HG03097 (cell line): ENCODE results near the gene MYB.
"Not testable (repeated sequence)": the region's sequence is repeated elsewhere in the genome, so short reads cannot be mapped to it uniquely, and the experiment has no call there.

Source experiments
- ATAC-seq: cut with Tn5 transposase; IDR thresholded peaks from one replicate; pipeline ENCODE4 v1.9.1; 2021; ENCODE audit not compliant: unreplicated experiment, low FRiP score

The MYB gene

DNA sequence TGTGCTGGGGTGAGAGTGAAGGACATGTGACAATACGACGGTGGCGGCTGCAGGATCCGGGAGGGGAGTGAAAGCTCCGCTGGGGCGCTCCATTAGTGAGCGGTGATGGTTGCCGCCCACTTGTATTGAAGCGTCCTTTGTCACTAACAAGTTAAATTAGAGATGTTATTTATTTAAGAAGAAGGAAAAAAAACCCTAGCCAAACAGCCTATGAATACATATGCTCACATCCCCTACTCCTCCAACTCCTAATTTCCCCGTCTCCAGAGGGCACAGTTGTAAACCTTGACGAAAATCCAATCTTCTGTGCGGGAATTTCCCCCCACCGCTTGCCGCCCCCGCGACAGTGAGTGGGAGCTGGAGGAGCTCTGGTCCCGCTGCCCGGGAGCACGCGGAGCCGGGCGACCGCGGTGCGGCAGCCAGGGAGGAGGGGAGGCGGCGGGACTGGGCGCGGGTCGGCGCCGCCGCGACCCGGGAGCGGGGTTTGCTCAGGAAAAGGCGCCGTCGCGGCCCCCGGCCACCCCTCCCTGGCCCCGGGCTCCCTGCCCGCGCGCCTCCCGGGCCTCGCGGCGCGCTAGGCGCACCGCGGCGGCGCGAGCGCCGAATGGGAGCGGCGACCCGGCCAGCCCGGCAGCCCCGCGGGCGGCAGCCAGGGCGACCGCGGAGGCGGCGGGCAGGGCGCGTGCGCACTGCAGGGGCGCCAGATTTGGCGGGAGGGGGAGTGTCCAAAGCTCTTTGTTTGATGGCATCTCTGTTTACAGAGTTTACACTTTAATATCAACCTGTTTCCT, at the start of gene MYB:
Gene MYB (plus strand): TSS at position 767 of the 791 bp plus-strand sequence. CDS start 206 bp downstream, outside the sequence.
- ATAC-seq: peak; percentile 28

DNA sequence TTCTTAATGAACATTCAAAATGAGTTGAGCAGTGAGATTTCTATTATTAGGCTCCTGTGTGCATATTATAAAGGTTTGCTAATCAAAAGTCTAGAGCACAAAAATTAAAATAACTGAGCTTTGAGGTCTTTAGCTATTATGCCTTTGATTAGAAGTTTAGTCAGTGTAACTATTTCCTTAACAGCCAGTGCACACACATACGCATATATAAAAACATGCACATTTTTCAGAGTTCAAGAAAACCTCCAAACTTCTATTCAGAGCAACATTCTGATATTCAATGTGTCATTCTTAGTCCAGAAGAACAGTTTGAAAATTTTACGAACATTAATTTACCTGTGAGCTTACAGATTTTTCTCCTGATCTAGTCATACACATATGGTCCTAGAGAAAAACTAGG, 48.3 kb upstream of the MYB start:
- ATAC-seq: no peak

DNA sequence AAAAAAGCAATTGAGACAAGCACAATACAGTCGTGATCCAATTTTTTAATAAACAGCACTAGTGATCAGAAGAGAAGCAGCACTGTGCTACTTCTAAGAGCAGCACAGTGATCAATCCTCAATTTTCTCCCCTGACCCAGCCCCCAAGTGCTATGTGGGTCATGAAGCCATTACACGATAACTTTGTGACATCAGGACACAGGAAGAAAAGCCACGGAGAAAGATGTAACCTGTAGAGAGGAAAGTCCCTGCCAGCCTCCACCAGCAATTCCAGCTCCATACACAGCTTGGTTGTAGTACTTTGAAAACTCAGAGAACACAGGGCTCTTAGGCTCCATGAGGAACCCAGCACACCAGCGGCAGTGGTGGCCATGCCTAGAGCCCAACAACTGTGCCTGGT, 45.3 kb upstream of the MYB start:
- ATAC-seq: no peak

DNA sequence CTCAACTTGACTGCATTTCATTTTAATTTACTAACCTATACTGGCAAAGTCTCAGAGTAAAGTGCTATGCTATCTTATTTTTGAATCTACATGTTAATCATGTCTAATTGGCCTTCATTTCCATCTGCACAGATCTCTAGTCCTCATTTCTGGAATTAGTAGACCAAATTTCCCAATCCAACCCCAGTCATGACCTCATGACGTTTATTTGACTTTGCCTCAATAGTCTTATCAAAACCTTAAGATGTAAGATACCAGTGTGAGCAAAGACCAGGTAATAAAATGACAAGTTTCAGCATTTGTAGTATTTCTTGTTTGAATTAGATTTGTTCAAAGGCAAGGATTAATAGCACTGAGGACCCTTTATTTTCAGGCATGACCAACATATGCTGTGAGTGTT, 43.3 kb upstream of the MYB start:
- ATAC-seq: no peak

DNA sequence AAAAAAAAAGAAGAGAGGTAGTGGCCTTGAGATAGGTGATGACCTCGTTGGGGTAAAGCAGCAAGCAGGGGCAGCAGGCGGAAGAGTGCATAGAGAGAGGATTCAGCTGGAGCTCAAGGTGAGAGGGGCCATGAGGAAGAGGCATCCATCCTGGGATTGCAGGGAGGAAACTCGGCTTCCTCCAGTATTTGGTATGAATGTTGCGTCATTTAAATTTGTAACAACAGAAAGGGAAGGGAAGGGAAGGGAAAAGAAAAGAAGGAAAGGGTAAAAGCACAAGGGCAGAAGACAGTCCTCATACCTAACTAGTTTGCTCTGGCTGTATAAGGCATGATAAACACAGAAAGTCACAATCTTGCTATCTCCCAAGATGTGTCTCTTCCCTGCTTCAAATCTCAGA, 39.9 kb upstream of the MYB start:
- no peak for ATAC-seq

DNA sequence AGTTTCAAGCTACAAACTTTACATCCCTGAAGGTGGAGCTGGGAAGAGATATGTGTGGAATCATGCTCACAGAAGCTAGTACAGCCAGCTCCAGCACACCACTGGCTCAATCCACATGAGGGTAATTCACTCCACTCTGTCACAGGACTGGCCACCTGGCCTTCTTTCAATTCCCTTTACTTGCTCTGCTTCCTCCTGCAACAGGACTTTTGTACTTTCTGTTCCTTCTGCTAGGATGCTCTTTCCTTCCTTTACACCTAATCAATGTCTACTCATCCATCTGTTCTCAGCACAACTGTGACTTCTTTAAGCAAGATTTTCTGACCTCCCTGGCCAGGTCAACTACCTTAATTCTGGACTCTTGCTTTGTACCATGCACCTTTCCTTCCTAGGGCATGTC, 39.4 kb upstream of the MYB start:
- no peak for ATAC-seq

DNA sequence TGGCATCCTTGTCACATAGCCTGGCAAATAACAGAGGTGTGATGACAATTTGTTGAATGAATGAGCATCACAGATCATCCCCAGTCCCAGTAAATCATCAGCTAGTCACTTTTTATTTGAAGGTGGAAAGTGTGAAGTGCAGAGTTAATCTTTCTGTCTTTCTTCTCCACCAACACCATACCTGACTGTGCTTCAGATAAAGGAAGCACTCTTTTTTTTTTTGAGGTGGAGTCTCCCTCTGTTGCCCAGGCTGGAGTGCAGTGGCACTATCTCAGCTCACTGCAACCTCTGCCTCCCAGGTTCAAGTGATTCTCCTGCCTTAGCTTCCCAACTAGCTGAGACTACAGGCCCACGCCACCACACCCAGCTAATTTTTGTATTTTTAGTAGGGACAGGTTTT, 38.9 kb upstream of the MYB start:
- not testable (repeated sequence) for ATAC-seq

DNA sequence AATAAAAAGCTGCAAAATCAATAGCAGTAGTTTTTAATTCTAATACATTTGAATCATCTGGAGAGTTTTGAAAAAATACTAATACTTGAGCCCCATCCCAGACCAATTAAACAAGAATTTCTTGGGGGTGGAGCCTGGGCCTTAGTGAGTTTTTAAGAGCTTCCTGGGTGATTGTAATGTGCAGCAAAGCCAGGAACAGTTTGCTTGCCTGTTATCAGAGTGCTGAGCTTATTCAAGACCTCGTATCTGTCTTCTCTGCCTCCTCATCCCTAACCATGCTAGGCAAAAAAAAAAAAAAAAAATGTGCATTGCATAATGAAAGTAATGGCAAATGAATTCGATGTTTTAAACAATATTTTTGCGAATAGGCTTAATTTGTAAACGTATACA, 36.4 kb upstream of the MYB start:
- ATAC-seq: no peak

DNA sequence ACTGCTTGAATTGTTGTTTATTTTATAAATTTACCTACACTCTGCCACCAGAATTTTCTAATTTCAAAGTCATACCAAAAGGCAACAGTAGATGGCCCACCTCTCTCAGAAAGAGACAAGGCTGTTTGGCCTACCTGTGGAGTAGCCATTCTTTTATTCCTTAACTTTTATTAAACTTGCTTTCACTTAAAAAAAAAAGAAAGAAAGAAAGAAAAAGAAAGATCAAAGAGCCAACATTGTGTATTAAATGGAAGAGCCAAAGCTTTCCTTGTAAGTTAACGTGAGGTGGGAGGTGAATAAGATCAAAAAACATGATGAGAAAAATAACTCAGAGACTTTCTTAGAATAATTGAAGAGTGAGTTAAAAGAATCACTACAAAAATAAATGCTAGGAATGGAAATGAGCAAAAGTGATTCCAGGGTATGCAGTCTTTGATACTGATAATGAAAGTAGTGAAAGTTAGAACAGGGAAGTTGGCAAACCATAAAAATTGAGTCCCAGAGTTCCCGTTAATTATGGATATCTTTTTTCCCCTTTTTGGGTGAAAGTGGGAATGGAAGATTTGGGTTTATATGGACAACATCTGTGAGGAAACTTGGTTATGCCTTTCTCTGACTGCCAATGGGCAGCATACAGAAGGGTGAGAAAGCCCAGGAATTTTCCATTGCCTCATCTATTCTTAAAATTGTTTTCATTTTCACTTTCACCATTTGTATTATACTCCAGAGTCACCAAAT, 35.9 kb upstream of the MYB start:
- ATAC-seq: no peak

DNA sequence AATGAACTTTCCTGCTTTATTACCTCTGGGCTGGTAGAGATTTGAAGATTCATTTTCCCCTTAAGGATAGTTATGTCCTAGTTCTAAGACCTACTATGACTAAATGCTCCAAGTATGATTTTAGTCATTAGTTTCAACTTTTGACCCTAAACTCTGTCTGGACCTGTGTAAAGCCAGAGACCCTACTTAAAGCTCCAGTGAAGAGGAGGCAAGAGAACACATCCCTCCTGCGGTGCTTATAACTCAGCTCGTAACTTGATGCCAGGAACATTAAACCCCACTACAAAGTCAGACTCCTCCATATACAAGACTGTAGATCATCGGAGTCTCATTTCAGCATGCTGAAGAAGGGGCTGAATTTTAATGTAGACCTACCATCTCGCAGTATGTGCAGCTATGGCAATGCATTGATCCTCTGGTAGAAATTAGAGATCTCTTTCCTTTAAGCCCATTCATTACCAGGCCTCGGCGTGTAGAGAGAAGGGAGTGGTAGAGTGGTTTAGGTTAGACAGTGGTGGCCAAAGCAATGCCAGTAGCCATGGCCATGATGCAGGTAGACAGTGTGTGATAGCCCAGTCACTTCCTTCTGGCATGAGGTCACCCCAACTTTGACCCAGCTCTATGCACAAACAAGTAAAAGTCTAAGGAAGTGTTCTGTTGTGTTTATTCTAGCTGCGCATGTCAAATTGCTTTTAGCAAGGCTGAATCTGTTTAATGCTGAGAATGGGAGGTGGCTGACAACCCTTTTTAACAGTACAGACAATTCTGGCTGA, 34.8 kb upstream of the MYB start:
- ATAC-seq: no peak

DNA sequence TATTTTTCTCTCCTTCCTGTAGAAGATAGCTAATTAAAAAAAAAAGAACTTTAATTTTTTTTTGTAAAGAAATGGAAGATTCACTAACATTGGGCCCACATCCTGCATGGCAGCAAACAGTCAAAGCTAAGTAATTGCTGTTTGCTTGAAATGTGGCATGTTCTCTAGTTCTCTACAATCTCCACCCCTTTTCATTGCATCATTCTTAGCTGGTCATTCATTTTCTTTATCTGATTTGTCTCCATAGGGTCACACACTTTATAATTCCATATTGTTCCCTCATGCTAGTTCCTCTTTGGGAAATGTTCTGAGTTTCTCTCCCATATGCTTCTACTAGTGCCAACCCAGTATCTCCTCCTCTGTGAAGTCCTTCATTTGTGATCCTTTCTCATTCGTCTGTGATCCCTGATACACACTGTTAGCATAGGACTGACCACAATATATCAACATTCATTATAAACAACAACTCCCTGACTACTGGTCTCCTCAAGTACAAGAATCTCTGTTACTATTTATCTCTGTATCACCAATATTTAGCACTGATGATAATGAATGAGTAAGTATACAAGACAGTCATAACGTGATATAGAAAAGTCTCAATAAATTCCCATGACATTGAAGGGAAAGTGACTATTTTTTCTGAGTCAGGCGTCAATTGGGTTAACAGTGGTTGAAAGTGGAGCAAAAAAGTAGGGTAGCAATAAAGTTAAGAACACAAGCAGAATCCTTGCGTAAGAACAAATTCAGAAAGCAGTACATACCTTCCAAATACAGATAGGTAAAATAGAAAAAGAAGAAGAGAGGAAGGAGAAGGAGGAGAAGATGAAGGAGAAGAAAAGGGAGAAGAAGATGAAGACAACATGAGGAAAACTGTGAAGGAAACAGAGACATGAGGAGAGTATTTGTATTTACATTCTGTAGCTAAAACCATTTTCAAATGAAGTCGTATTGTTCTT, 33.2 kb upstream of the MYB start:
- no peak for ATAC-seq

DNA sequence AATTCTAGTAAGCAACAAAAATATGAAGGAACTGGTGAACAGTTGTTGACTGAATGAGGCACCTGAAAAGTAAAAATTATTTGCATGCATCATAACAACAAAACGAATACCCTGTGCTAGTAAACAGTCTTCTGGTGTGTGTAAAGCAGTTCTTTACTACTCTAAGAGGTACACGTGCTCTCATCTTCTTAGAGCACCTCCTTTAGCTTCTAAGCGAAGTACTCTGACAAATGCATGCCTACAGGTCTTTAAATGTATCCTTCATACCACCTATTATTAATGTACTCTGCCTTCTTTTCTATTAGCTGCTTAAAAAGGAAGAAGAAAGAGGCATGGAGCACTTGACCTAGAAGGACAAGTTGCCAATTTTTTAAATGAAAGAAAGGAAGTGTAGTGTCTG, 32.2 kb upstream of the MYB start:
- ATAC-seq: no peak

DNA sequence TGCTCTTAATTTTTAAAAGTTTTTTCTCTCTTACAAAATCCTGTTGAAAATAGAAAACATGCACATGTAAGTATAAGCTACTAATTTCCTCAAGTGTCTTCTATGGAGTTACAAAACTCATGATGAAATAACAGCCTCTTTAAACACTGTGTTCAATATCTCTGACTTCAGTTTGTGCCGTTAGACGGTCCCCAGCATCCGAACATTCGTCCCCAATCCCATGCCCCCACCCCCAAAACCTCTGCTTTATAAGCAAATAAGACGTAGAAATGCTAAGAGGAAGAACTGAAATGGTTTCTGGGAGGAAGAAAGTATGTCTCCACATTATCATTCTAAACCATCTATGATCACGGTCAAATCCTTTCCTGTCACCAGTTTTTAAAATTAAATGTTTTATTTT, 31.7 kb upstream of the MYB start:
- no peak for ATAC-seq

DNA sequence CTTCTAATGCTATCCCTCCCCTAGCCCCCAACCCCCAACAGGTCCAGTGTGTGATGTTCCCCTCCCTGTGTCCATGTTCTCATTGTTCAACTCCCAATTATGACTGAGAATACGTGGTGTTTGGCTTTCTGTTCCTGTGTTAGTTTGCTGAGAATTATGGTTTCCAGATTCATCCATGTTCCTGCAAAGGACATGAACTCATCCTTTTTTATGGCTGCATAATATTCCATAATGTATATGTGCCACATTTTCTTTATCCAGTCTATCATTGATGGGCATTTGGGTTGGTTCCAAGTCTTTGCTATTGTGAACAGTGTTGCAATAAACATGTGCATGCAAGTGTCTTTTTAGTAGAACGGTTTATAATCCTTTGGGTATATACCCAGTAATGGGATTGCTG, 30.6 kb upstream of the MYB start:
- ATAC-seq: not testable (repeated sequence)

DNA sequence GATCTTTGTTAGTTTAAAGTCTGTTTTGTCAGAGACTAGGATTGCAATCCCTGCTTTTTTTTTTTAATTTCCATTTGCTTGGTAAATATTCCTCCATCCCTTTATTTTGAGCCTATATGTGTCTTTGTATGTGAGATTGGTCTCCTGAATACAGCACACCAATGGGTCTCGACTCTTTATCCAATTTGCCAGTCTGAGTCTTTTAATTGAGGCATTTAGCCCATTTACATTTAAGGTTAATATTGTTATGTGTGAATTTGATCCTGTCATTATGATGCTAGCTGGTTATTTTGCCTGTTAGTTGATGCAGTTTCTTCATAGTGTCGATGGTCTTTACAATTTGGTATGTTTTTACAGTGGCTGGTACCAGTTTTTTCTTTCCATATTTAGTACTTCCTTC, 27.0 kb upstream of the MYB start:
- ATAC-seq: not testable (repeated sequence)

DNA sequence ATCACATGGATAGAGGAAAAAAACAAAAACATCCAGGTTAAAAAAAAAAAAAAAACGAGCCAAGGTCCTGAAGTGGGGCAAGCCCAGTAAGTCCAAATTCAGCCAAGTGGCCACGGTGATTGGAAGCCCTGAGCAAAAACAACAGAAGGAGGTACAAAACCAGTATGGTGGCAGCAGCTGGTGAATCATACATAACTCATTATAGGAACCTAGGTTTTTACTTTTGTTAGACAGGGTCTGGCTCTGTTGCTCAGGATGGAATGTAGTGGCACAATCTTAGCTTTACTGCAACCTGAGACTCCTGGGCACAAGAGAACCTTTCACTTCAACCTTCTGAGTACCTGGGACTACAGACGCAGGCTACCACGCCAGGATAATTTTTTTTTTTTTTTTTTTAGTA, 22.7 kb upstream of the MYB start:
- ATAC-seq: no peak

DNA sequence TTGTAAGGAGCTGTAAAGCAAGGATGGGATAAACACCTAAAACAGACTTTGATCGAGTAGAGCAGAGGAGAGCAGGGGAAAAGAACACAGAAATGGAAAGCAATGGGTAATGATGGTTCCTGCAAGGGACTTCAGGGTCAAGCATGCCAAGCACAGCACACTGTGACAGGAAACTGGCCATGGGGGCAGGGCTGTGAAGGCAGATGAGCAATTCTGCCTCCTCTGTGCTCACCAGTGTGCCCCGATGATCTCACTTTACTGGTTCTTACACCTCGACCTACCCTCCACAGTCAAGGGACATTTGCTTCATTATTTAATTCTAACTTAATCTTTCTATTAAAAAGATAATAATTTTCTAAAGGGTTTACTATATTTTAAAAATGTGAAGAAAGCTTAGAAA, 21.6 kb upstream of the MYB start:
- no peak for ATAC-seq

DNA sequence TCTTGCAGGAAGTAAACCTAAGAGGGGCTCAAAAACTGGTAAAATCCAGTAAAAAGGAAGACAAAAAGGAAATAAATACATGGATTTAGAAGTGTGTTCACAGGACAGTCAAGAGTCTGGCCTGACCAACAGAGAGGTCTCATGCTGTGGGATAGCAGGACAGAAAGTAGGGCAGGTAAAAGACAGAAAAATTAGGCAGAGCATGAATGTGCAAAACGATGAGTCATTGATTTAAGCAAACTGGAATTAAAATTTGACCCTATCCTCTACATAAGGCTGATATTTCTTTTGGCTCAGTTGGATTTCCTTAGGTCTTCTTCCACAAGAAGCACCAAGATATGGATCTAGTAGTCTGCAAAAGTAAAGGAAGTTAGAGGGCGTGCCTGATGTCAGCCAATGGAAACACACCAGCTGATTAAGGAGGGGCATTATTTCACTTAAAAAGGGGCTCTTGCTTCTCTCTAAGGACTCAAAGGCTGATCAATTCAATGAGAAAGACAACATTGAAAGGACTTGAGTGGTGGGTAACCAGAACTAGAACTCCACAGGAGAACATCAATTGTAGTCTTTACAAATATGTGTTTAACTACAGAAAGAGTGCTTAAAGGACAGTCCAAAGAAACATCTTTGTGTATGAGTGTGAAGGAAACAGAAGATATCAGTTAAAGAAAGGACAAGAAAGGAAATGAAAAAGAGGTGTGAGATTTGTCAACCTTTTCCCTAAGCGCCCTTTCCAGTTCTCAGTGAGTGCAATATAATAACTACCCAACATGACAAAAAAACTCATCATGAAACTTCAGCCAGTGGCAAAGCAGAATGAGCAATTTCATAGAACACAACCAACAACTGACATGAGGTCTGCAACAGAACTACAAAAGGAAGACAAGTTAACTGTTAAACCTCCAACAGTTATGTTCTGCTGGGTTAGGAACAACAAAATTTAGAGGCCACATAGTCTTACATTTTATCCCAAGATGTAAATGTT, 19.4 kb upstream of the MYB start:
- no peak for ATAC-seq
